ENCODE measurements around the gene GPRIN3. TPM values are rescaled to one million over a fixed set of nuclear protein-coding genes. Genes with fewer than 3 reads are reported as not detected.

Gene GPRIN3
- total RNA-seq, 1 experiment from 2014 or later = not detected

DNA sequence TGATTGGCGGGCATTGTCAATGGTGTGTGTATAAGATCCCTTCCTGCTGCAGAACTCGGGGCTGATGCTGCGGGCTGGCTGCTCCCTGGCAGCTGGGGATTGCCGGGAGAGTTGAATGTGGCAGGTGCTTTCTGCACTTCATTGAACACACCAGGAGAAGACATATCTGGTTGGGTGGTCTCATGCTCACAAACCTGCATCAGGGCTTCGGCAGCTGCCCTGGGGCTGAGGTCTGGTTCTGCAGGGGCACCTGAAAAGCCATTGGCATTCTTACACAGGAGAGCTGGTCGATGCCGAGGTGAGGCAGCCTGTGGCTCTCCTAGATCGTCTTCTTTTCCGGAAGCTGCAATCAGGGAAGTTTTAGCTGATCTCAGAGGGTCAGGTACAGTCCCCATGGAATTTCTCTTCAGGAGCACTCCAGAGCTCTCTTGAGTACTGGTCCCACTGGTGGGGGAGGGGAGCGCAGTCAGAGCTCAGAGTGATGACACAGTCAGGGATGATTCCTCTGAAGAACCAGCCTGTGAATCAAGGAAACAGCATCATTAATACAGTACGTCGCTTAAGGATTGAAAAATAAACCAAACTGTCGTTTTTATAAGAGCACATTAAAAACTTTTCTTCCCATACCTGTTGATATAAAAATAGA is 57.8 kb downstream of the GPRIN3 start:
- intact Hi-C loops (cut with micrococcal nuclease; ENCODE audit: unreplicated experiment) = loop anchor here (10.0 kb wide), 1 partner anchor 185 kb away; no protein-coding TSS in a partner anchor
- no TSS peak for BruUV-seq (replicated peaks)
- H3K9me3 ChIP-seq (ENCODE audit: low read depth, low read length, poor library complexity, severe bottlenecking) = no peaks in the 10 kb centered on the region
- no peak for DNase-seq (ENCODE audit: low spot score)
- H3K27me3 ChIP-seq (replicated peaks; ENCODE audit: insufficient read depth, low read depth, low read length, poor library complexity) = no peaks in the 10 kb centered on the region
- no peaks in the 10 kb centered on the region for H3K4me1 ChIP-seq (ENCODE audit: insufficient read depth, low read length, poor library complexity, severe bottlenecking)
- no peak overlapping the region for H3K4me3 ChIP-seq (ENCODE audit: low read depth, low read length, poor library complexity, severe bottlenecking)
- TF ChIP-seq, protein P1, sequence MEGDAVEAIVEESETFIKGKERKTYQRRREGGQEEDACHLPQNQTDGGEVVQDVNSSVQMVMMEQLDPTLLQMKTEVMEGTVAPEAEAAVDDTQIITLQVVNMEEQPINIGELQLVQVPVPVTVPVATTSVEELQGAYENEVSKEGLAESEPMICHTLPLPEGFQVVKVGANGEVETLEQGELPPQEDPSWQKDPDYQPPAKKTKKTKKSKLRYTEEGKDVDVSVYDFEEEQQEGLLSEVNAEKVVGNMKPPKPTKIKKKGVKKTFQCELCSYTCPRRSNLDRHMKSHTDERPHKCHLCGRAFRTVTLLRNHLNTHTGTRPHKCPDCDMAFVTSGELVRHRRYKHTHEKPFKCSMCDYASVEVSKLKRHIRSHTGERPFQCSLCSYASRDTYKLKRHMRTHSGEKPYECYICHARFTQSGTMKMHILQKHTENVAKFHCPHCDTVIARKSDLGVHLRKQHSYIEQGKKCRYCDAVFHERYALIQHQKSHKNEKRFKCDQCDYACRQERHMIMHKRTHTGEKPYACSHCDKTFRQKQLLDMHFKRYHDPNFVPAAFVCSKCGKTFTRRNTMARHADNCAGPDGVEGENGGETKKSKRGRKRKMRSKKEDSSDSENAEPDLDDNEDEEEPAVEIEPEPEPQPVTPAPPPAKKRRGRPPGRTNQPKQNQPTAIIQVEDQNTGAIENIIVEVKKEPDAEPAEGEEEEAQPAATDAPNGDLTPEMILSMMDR (conservative IDR thresholded peaks at IDR 0.05; ENCODE audit: low read depth, low read length) = no peak
- no peak for TF ChIP-seq EZH2 (IDR thresholded peaks at IDR 0.05; ENCODE audit: borderline replicate concordance, low read depth, low read length, poor library complexity, severe bottlenecking)
- no peaks in the 10 kb centered on the region for H3K36me3 ChIP-seq (ENCODE audit: insufficient read depth, low read length, poor library complexity, severe bottlenecking)
- CTCF ChIA-PET = no interaction called here
- H3K27ac ChIP-seq (ENCODE audit: low read depth, low read length, poor library complexity, severe bottlenecking) = no peak overlapping the region
- POLR2A ChIA-PET (ENCODE audit: low non-redundant PET) = no interaction called here

DNA sequence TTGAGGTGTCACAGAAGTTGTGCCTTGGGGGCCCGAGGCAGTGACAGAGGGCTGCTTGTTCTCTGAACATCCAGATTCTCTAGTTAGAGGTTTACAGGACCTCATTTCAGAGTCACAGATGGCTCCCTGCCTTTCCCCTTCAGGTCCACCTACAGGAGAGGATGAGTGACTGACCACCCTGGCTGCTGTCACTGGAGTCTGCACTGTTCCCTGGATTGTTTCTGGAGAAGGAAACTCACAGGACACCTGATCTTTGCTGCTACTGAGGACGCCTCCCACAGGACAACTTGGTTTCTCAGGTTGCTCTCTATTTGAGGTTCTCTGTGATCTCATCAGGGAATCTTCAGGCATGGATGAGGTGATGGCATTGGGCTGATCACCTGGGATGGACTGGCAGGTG is 58.3 kb downstream of the GPRIN3 start:
- TF ChIP-seq EZH2 (IDR thresholded peaks at IDR 0.05; ENCODE audit: borderline replicate concordance, low read depth, low read length, poor library complexity, severe bottlenecking) = no peak
- TF ChIP-seq, protein P1 (conservative IDR thresholded peaks at IDR 0.05; ENCODE audit: low read depth, low read length) = no peak
- intact Hi-C loops (cut with micrococcal nuclease; ENCODE audit: unreplicated experiment) = no loop called here
- no peak overlapping the region for H3K4me3 ChIP-seq (ENCODE audit: low read depth, low read length, poor library complexity, severe bottlenecking)
- DNase-seq (ENCODE audit: low spot score) = no peak
- H3K9me3 ChIP-seq (ENCODE audit: low read depth, low read length, poor library complexity, severe bottlenecking) = no peaks in the 10 kb centered on the region
- H3K27ac ChIP-seq (ENCODE audit: low read depth, low read length, poor library complexity, severe bottlenecking) = no peak overlapping the region
- no peaks in the 10 kb centered on the region for H3K4me1 ChIP-seq (ENCODE audit: insufficient read depth, low read length, poor library complexity, severe bottlenecking)
- no TSS peak for BruUV-seq (replicated peaks)
- H3K36me3 ChIP-seq (ENCODE audit: insufficient read depth, low read length, poor library complexity, severe bottlenecking) = no peaks in the 10 kb centered on the region
- POLR2A ChIA-PET (ENCODE audit: low non-redundant PET) = no interaction called here
- no peaks in the 10 kb centered on the region for H3K27me3 ChIP-seq (replicated peaks; ENCODE audit: insufficient read depth, low read depth, low read length, poor library complexity)
- CTCF ChIA-PET = no interaction called here

DNA sequence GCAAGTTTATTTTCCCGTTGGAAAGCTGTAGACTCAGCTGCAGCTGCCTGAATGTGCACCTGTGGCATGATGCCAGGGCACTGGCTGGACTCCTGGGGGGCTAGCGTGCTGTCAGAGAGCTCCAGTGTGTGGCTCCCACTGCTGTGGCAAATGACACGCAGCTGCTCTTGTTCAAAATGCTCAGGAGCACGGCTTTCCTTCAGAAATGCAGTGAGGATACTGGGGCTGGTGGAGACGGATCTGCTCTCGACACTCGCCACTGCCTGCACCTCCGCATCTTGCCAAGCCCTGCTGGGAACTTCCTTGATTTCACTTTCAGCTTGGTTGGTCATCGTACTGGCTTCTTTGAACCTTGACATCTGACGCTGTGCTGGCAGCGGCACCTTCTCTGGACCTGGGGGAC is 58.7 kb downstream of the GPRIN3 start:
- no peak overlapping the region for H3K27ac ChIP-seq (ENCODE audit: low read depth, low read length, poor library complexity, severe bottlenecking)
- POLR2A ChIA-PET (ENCODE audit: low non-redundant PET) = no interaction called here
- CTCF ChIA-PET = no interaction called here

More for the DNA sequence above, 58.7 kb downstream of the GPRIN3 start:
- Histone ChIP-seq H3K4me1 (ENCODE audit: insufficient read depth, low read length, poor library complexity, severe bottlenecking) (no peaks in the 10 kb centered on the region), H3K36me3 (ENCODE audit: insufficient read depth, low read length, poor library complexity, severe bottlenecking) (no peaks in the 10 kb centered on the region), H3K27me3 (replicated peaks; ENCODE audit: insufficient read depth, low read depth, low read length, poor library complexity) (no peaks in the 10 kb centered on the region), H3K4me3 (ENCODE audit: low read depth, low read length, poor library complexity, severe bottlenecking) (no peak overlapping the region), H3K9me3 (ENCODE audit: low read depth, low read length, poor library complexity, severe bottlenecking) (no peaks in the 10 kb centered on the region)
- BruUV-seq (replicated peaks) = no TSS peak
- no peak for DNase-seq (ENCODE audit: low spot score)
- TF ChIP-seq, protein P1 (conservative IDR thresholded peaks at IDR 0.05; ENCODE audit: low read depth, low read length) = no peak
- no peak for TF ChIP-seq EZH2 (IDR thresholded peaks at IDR 0.05; ENCODE audit: borderline replicate concordance, low read depth, low read length, poor library complexity, severe bottlenecking)
- intact Hi-C loops (cut with micrococcal nuclease; ENCODE audit: unreplicated experiment) = no loop called here

All from A673 (cell line).